Fibroblast of upper back skin (primary cell): ENCODE results near the gene GATAD2A.

Experiments used
- DNase-seq: peaks from one replicate; pipeline ENCODE4 v3.0.0-alpha.2; 2013

GATAD2A gene

DNA sequence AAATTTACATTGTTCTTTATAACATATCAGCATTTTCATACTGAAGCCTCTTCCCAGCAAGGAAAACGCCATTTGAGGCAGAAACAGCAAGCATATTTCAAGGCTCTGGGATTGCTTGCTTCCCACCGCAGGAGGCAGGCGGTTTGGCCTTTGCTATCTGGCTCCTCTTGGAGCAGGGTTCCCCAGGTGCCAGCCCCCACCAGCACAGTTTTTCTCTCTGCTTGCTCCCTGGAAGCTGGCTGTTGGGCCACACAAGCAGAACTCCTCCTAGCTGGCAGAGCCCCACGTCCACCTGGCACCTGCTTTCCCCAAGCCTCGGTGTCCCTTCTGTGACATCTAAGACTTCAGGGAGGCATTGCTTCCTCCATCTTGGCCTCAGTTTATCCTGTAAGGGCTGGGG lies 16.7 kb downstream of the GATAD2A start:
- no peak for DNase-seq

DNA sequence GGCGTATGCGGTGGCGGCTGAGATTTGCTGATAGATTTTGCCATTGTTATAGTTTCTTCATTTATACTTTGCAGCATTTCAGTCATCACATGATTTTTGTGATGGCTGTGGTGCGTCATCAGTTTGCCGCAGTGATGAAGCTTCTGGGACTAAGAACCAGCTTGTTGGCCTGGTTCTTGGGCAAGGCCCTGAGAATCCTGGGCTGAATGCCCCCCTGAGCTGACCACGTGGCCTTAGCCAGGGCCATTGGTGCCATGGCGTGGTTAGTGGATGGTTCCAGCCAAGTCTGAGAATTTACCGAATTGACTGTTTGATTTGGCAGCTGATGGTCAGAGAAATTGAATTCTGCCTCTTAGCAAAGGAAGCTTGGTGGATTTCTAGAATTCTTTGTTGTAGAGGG lies 17.8 kb downstream of the GATAD2A start:
- DNase-seq: no peak

GRCh38 chr19:19425170-19425875 lies 19.8 kb downstream of the GATAD2A start:
- no peak for DNase-seq

GRCh38 chr19:19426216-19426615 lies 20.7 kb downstream of the GATAD2A start:
- no peak for DNase-seq

GRCh38 chr19:19426799-19427198 lies 21.3 kb downstream of the GATAD2A start:
- no peak for DNase-seq

GRCh38 chr19:19427302-19427701 lies 21.8 kb downstream of the GATAD2A start:
- DNase-seq: no peak

DNA sequence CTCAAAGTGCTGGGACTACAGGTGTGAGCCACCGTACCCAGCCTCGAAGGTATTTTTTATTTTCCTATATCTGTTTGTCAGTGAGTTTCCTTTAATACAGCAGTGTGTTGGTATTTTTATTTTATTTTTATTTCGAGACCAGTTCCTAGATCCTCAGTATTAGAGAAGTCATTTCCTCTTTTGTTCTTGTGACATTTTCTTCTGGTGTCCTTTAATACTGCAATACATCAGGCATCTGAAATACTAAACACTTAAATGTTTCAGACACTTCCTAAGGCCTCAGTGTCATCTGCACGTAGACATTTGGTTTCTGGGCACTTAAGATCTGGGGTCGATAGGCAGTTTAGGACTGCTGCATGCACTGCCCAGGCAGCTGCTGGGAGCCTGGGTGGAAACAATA lies 22.5 kb downstream of the GATAD2A start:
- DNase-seq: no peak

GRCh38 chr19:19428746-19429145 lies 23.3 kb downstream of the GATAD2A start:
- no peak for DNase-seq

DNA sequence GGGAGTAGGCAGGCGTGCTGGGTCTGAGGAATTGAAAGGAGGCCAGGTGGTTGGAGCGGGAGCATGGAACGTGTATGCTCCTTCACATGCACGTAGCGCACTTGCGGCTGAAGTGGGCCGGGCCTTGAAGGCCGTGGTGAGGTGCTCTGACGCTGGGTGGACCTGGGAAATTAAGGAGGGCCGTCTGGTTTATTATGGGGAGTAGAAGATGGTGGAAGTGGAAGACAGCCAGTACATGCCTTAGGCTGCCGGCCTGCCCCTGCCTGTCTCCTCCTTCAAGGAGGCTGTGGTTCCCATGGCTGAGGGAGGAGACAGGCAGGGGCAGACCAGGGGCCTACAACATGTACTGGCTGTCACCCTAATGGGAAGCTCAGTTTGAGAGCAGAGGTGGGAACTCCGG lies 23.9 kb downstream of the GATAD2A start:
- DNase-seq: no peak

DNA sequence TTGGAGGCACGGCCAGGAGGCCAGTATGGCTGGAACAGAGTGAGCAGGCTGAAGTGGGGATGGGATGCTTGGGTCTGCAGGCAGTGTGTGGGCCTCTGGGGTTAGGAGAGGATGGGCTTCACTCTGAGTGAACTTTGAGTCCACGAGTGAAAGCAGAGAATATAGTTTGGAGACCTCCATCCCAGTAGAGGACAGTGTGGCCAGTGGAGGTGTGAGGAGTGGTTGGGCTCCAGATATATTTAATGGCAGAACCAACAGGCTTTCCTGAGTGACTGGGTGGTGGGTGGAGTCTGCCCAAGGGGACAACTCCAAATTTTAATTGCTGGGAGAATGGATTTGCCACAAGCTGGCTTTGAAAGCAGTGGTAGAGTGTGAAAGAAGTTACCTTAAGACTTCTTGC lies 27.3 kb downstream of the GATAD2A start:
- no peak for DNase-seq

DNA sequence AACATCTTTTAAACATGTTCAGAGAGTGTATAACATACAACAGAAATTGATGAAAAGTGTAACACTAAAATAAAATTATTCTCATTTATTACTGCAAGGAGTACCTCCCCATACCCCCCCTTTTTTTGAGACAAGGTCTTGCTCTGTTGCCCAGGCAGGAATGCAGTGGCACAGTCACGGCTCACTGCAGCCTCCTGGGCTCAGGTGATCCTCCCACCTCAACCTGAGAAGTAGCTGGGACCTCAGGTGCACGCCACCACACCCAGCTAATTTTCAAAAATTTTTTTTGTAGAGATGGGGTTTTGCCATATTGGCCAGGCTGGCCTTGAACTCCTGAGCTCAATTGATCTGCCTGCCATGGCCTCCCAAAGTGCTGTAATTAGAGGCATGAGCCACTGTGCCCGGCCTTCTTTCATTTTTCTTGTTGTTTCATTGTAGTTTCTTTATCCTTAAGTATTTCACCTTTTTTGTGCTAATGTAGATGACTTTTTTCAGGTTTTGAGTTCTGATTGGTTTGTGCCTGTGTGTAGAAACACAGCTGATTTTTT lies 28.3 kb downstream of the GATAD2A start:
- no peak for DNase-seq

- peak; percentile 24 for DNase-seq
These were observed 29.1 kb downstream of the GATAD2A start for GRCh38 chr19:19434483-19435045.

DNA sequence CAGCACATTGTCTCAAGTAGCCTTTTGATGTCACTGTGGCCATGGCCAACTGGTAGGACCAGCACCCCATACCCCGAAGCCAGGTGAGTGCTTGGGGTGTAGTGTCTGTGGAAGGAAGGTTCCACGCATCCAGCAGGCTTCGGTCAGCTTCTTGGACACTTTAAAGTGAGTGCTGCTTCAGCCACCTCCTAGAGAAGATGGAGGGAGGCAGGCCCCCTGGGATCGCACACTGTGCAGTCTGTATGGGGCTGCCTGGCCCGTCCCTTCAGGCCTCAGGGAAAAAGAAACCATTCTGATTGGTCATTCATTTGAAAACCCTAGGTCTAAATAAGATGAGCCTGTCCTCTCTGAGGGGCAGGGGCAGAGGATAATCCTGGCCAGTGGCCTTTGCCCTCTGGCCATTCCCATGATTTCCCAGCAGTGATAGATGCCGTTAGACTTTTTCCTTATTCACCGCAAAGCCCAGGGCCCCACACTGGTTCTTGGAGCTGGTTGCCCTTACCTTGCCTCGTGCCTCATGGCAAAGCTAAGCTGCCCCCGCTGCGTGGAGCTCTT lies 30.7 kb downstream of the GATAD2A start:
- DNase-seq: no peak

- no peak for DNase-seq
These were observed 33.1 kb downstream of the GATAD2A start for GRCh38 chr19:19438366-19439175.

- DNase-seq: no peak
These were observed 33.7 kb downstream of the GATAD2A start for GRCh38 chr19:19439176-19439482.

- no peak for DNase-seq
These were observed 37.8 kb downstream of the GATAD2A start for GRCh38 chr19:19443283-19443682.

GRCh38 chr19:19443902-19444680 lies 38.6 kb downstream of the GATAD2A start:
- DNase-seq: no peak

- no peak for DNase-seq
These were observed 39.2 kb downstream of the GATAD2A start for GRCh38 chr19:19444681-19445155.

GRCh38 chr19:19445288-19445687 lies 39.8 kb downstream of the GATAD2A start:
- no peak for DNase-seq

DNA sequence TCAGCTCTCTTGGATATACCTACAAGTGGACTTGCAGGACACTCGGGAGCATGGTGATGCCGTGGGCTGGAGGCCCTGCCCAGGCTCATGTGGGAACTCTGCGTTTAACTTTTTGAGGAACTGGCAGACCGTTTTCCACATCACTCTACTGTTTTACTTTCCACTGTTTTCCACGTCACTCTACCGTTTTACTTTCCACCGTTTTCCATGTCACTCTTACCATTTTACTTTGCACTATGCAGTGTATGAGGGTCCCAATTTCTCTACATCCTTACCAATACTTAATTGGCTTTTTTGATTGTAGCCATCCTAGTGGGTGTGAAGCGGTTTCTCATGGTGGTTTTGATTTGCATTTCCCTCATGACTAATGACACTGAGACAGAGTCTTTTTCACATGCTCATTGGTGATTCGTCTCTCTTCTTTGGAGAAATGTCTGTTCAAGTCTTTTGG lies 40.5 kb downstream of the GATAD2A start:
- DNase-seq: peak; percentile 20

DNA sequence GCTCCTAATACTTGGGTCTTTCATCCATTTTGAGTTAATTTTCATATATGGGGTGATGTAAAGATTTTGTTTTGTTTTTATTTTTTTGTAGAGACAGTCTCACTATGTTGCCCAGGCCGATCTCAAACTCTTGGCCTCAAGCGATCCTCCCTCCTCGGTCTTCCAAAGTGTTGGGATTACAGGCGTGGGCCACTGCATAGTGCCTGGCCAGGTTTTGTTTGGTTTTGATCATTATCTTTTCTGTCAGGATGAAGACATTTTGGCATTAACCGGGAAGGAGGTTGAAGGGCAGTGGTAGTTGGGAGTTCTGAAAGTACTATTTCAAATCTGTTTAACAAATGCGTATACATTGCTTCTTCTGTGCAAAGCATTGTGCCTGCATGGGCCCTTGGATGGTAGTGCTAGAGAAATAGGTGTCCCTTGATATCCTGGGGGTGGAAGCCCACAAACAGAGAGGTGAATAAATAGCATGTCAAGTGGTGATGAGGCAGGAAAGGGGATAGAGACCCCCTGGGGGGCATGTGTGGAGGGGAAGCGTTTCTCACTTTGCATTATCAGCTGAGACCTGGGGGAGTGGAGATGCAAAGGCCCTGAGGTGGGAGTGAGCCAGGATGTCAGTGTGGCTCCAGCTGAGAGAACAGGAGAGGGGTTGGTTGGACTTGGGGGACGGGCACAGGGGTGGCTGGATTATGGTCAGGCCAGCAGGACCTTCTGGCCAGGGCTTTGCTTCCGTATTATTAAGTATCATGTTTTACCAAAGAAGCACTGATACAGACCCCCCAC lies 41.4 kb downstream of the GATAD2A start:
- no peak for DNase-seq
